Measurements from ENCODE around the gene BRSK1. TPM values are rescaled to one million over a fixed set of nuclear protein-coding genes. Genes with fewer than 3 reads are reported as not detected.

Gene BRSK1
- total and polyA plus RNA-seq, 2 of the 8 experiments (the other 6 are each of a cell fraction or from before 2014, with no cell fraction given) = 27.6 to 32.7 TPM

GRCh38 chr19:55348317-55349034 lies 64.7 kb downstream of the BRSK1 start (continued):
- no peak; a peak in 1 of 3 replicates for TF ChIP-seq EP300 (IDR thresholded peaks at IDR 0.05; ENCODE audit: borderline replicate concordance in 1 of 2, low read depth in 2 of 2, low read length in 2 of 2)
- no peak for TF ChIP-seq ATF2 (IDR thresholded peaks at IDR 0.05; ENCODE audit: low read length)
- TF ChIP-seq RAD21 (IDR thresholded peaks at IDR 0.05 in 1 of 2, conservative IDR thresholded peaks at IDR 0.05 in 1 of 2; ENCODE audit: low read depth in 2 of 2, low read length in 2 of 2) = no peak
